NCI-H345 treated with DMSO at 0.1 percent for 48 hours (cell line): Measurements from ENCODE around the gene UBE2L3.
"Not testable (repeated sequence)": the region's sequence is repeated elsewhere in the genome, so short reads cannot be mapped to it uniquely, and the experiment has no call there.

ENCODE experiments used
- DNase-seq: peaks from one replicate; lab custom pipeline; 2025; ENCODE audit not compliant: unreplicated experiment; lab: John Stamatoyannopoulos, UW

UBE2L3 gene

GRCh38 chr22:21567456-21568346, at the start of gene UBE2L3:
TSS of gene UBE2L3 (plus strand) at chr22:21567714. CDS start at chr22:21567745, 31 bp downstream.
- peak; percentile 12 for DNase-seq

GRCh38 chr22:21526705-21527500, 40.6 kb upstream of the UBE2L3 start:
- DNase-seq: not testable (repeated sequence)

GRCh38 chr22:21531525-21531924, 36.0 kb upstream of the UBE2L3 start:
- not testable (repeated sequence) for DNase-seq

GRCh38 chr22:21532863-21533648, 34.5 kb upstream of the UBE2L3 start:
- not testable (repeated sequence) for DNase-seq

GRCh38 chr22:21539862-21540261, 27.7 kb upstream of the UBE2L3 start:
- DNase-seq: not testable (repeated sequence)

GRCh38 chr22:21544432-21545322, 22.8 kb upstream of the UBE2L3 start:
- DNase-seq: not testable (repeated sequence)

- DNase-seq: not testable (repeated sequence)
Measured at GRCh38 chr22:21549558-21549957, 18.0 kb upstream of the UBE2L3 start.

- DNase-seq: not testable (repeated sequence)
Measured at GRCh38 chr22:21550008-21550677, 17.4 kb upstream of the UBE2L3 start.

- DNase-seq: not testable (repeated sequence)
Measured at GRCh38 chr22:21550678-21551047, 16.9 kb upstream of the UBE2L3 start.

GRCh38 chr22:21551361-21551760, 16.2 kb upstream of the UBE2L3 start, which contains the start of gene RIMBP3C:
TSS of gene RIMBP3C (minus strand) at chr22:21551461. CDS start at chr22:21550976, 485 bp downstream.
- DNase-seq: not testable (repeated sequence)

- not testable (repeated sequence) for DNase-seq
Measured at GRCh38 chr22:21559345-21560125, 8.0 kb upstream of the UBE2L3 start.

- not testable (repeated sequence) for DNase-seq
Measured at GRCh38 chr22:21560657-21561056, 6.9 kb upstream of the UBE2L3 start.

- DNase-seq: no peak
Measured at GRCh38 chr22:21563912-21564311, 3.6 kb upstream of the UBE2L3 start.

GRCh38 chr22:21564411-21564810, 3.1 kb upstream of the UBE2L3 start:
- DNase-seq: no peak

GRCh38 chr22:21568347-21569075, 997 bp downstream of the UBE2L3 start:
- no peak for DNase-seq

GRCh38 chr22:21569076-21569427, 1.5 kb downstream of the UBE2L3 start:
- not testable (repeated sequence) for DNase-seq

GRCh38 chr22:21569459-21570170, 2.1 kb downstream of the UBE2L3 start:
- DNase-seq: no peak
